ENCODE measurements around the gene SLC35F3. TPM values are rescaled to one million over a fixed set of nuclear protein-coding genes. Genes with fewer than 3 reads are reported as not detected.
A peak's percentile ranks its signal among the peaks of the same experiment; 100 is the strongest.

The SLC35F3 gene
- total and polyA plus RNA-seq, 4 donors = 0.01 to 0.37 (median 0.08) TPM; not detected in 1

DNA sequence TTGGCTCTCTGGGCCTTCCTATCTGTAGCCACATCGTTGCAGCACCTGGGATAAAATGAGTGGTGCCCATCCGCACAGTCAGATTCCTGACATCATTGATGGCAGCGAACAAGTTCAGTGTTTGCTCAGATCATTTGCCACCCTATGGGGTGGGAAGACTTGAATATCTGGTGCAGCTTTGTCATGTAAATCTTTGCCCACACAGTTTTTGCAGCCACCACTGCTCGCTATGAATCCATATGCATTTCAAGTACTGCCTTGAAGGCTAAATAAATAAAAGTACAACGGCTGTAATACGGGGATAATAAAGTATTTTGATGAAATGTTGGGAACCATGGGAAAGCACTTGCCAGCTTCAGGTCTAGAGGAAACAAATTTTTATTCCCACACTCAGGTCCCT, 412.5 kb downstream of the SLC35F3 start:
- no peaks in the 10 kb centered on the region for H3K27me3 ChIP-seq (ENCODE audit: control insufficient read depth in 4 of 4, insufficient read depth in 4 of 4, low read length in 3 of 4)
- DNase-seq (ENCODE audit: low spot score) = no peak
- H3K27ac ChIP-seq (ENCODE audit: low read depth in 1 of 2, low read length in 2 of 2) = no peak overlapping the region
- H3K9me3 ChIP-seq (ENCODE audit: control insufficient read depth in 4 of 4, low read length in 3 of 4) = no peaks in the 10 kb centered on the region
- H3K4me1 ChIP-seq (ENCODE audit: control insufficient read depth in 4 of 4, insufficient read depth in 4 of 4, low read length in 3 of 4) = peaks cover 2 to 22% (median 17%) of the 10 kb centered on the region in 4 donors
- H3K4me3 ChIP-seq (ENCODE audit: low read depth in 1 of 3, low read length in 3 of 3) = no peak overlapping the region
- TF ChIP-seq GABPA (IDR thresholded peaks at IDR 0.05 in 1 of 2, conservative IDR thresholded peaks at IDR 0.05 in 1 of 2) (no peak), SP1 (IDR thresholded peaks at IDR 0.05) (no peak), HNF4A (conservative IDR thresholded peaks at IDR 0.05) (no peak), JUND (IDR thresholded peaks at IDR 0.05) (no peak)
- TF ChIP-seq, protein P1, sequence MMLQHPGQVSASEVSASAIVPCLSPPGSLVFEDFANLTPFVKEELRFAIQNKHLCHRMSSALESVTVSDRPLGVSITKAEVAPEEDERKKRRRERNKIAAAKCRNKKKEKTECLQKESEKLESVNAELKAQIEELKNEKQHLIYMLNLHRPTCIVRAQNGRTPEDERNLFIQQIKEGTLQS (IDR thresholded peaks at IDR 0.05) = no peak
- TF ChIP-seq, protein P2, sequence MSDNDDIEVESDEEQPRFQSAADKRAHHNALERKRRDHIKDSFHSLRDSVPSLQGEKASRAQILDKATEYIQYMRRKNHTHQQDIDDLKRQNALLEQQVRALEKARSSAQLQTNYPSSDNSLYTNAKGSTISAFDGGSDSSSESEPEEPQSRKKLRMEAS (IDR thresholded peaks at IDR 0.05) = no peak
- WGBS = 86% methylated on average over 6 of the region's 6 CpGs
- H3K36me3 ChIP-seq (ENCODE audit: control insufficient read depth in 4 of 4, insufficient read depth in 3 of 4, low read depth in 1 of 4, low read length in 3 of 4) = no peaks in the 10 kb centered on the region
- no peak overlapping the region for H3K9ac ChIP-seq (ENCODE audit: low read depth in 1 of 2, low read length in 2 of 2)

DNA sequence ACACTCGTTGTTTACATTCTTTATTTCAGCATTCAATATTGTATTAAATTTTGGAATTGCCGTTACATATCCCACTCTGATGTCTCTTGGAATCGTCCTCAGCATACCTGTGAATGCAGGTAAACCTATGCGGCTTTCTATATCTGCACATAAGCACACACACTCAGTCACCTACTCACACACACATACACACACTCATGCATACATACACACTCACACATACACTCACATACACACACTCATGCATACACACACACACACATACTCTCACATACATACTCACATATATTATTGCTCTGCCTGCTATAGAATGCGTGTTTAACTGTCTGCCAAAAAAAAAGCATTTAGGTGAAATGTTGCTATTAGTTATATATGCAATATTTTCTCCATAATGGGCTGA, 415.6 kb downstream of the SLC35F3 start:
- Histone ChIP-seq H3K9me3 (ENCODE audit: control insufficient read depth in 4 of 4, low read length in 3 of 4) (no peaks in the 10 kb centered on the region), H3K4me3 (ENCODE audit: low read depth in 1 of 3, low read length in 3 of 3) (no peak overlapping the region), H3K9ac (ENCODE audit: low read depth in 1 of 2, low read length in 2 of 2) (no peak overlapping the region), H3K27ac (ENCODE audit: low read depth in 1 of 2, low read length in 2 of 2) (no peak overlapping the region), H3K27me3 (ENCODE audit: control insufficient read depth in 4 of 4, insufficient read depth in 4 of 4, low read length in 3 of 4) (no peaks in the 10 kb centered on the region), H3K4me1 (ENCODE audit: control insufficient read depth in 4 of 4, insufficient read depth in 4 of 4, low read length in 3 of 4) (peaks cover 0 to 16% (median 15%) of the 10 kb centered on the region in 4 donors), H3K36me3 (ENCODE audit: control insufficient read depth in 4 of 4, insufficient read depth in 3 of 4, low read depth in 1 of 4, low read length in 3 of 4) (no peaks in the 10 kb centered on the region)
- DNase-seq (ENCODE audit: low spot score) = no peak
- TF ChIP-seq, protein P1 (IDR thresholded peaks at IDR 0.05) = no peak
- TF ChIP-seq TAF1 (conservative IDR thresholded peaks at IDR 0.05) = no peak
- TF ChIP-seq GABPA (IDR thresholded peaks at IDR 0.05 in 1 of 2, conservative IDR thresholded peaks at IDR 0.05 in 1 of 2) = no peak
- no peak for TF ChIP-seq FOXA1 (IDR thresholded peaks at IDR 0.05)
- TF ChIP-seq, protein P3, sequence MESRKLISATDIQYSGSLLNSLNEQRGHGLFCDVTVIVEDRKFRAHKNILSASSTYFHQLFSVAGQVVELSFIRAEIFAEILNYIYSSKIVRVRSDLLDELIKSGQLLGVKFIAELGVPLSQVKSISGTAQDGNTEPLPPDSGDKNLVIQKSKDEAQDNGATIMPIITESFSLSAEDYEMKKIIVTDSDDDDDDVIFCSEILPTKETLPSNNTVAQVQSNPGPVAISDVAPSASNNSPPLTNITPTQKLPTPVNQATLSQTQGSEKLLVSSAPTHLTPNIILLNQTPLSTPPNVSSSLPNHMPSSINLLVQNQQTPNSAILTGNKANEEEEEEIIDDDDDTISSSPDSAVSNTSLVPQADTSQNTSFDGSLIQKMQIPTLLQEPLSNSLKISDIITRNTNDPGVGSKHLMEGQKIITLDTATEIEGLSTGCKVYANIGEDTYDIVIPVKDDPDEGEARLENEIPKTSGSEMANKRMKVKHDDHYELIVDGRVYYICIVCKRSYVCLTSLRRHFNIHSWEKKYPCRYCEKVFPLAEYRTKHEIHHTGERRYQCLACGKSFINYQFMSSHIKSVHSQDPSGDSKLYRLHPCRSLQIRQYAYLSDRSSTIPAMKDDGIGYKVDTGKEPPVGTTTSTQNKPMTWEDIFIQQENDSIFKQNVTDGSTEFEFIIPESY (IDR thresholded peaks at IDR 0.05) = no peak
- TF ChIP-seq HNF4A (conservative IDR thresholded peaks at IDR 0.05) = no peak
- no peak for TF ChIP-seq FOXA2 (IDR thresholded peaks at IDR 0.05)
- no peak for TF ChIP-seq HNF4G (IDR thresholded peaks at IDR 0.05)
- no peak for TF ChIP-seq SP1 (IDR thresholded peaks at IDR 0.05)
- no peak for TF ChIP-seq NR2F2 (IDR thresholded peaks at IDR 0.05)
- 78% methylated on average over 5 of the region's 5 CpGs for WGBS

DNA sequence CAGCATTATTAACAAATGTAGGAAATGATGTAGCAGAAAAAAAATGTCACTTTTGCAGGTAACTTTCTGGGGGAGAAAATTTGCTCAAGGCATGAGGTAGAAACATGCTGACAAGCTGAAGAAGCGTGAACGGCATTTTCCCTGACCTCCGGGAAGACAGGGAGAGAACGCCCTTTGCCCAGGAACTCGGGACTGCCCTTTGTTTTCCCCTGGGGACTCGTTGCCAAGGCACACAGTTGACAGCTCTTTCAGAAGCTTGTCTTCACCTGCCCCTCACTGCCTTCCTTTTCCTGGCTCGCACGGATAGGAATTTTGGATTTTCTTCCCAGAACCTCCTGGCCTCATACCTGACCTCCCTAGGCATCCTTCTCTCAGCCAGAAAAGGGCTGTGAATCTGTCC, 416.1 kb downstream of the SLC35F3 start:
- Histone ChIP-seq H3K4me3 (ENCODE audit: low read depth in 1 of 3, low read length in 3 of 3) (no peak overlapping the region), H3K27ac (ENCODE audit: low read depth in 1 of 2, low read length in 2 of 2) (no peak overlapping the region), H3K36me3 (ENCODE audit: control insufficient read depth in 4 of 4, insufficient read depth in 3 of 4, low read depth in 1 of 4, low read length in 3 of 4) (no peaks in the 10 kb centered on the region), H3K27me3 (ENCODE audit: control insufficient read depth in 4 of 4, insufficient read depth in 4 of 4, low read length in 3 of 4) (no peaks in the 10 kb centered on the region), H3K9me3 (ENCODE audit: control insufficient read depth in 4 of 4, low read length in 3 of 4) (no peaks in the 10 kb centered on the region), H3K9ac (ENCODE audit: low read depth in 1 of 2, low read length in 2 of 2) (no peak overlapping the region), H3K4me1 (ENCODE audit: control insufficient read depth in 4 of 4, insufficient read depth in 4 of 4, low read length in 3 of 4) (peaks cover 0 to 16% (median 14%) of the 10 kb centered on the region in 4 donors)
- DNase-seq (ENCODE audit: low spot score) = peak; percentile 48
- WGBS = 28% methylated on average over 8 of the region's 8 CpGs
- TF ChIP-seq GABPA (IDR thresholded peaks at IDR 0.05 in 1 of 2, conservative IDR thresholded peaks at IDR 0.05 in 1 of 2) = peak in 1 of 2 donors; percentile 22
- no peak for TF ChIP-seq FOXA2 (IDR thresholded peaks at IDR 0.05)
- TF ChIP-seq, protein P2 (IDR thresholded peaks at IDR 0.05) = no peak
- TF ChIP-seq EGR1 (IDR thresholded peaks at IDR 0.05; ENCODE audit: low read depth in 2 of 2) = no peak
- TF ChIP-seq RXRA (IDR thresholded peaks at IDR 0.05) = peak; percentile 40 to 66
- no peak for TF ChIP-seq YY1 (IDR thresholded peaks at IDR 0.05)
- peak in 1 of 2 donors; percentile 4 for TF ChIP-seq RAD21 (IDR thresholded peaks at IDR 0.05)
- TF ChIP-seq HNF4A (conservative IDR thresholded peaks at IDR 0.05) = peak; percentile 61 to 71
- TF ChIP-seq, protein P1 (IDR thresholded peaks at IDR 0.05) = no peak
- no peak for TF ChIP-seq NR2F2 (IDR thresholded peaks at IDR 0.05)
- TF ChIP-seq, protein P4, sequence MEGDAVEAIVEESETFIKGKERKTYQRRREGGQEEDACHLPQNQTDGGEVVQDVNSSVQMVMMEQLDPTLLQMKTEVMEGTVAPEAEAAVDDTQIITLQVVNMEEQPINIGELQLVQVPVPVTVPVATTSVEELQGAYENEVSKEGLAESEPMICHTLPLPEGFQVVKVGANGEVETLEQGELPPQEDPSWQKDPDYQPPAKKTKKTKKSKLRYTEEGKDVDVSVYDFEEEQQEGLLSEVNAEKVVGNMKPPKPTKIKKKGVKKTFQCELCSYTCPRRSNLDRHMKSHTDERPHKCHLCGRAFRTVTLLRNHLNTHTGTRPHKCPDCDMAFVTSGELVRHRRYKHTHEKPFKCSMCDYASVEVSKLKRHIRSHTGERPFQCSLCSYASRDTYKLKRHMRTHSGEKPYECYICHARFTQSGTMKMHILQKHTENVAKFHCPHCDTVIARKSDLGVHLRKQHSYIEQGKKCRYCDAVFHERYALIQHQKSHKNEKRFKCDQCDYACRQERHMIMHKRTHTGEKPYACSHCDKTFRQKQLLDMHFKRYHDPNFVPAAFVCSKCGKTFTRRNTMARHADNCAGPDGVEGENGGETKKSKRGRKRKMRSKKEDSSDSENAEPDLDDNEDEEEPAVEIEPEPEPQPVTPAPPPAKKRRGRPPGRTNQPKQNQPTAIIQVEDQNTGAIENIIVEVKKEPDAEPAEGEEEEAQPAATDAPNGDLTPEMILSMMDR (IDR thresholded peaks at IDR 0.05; ENCODE audit: low read depth, low read length, missing input control) = no peak
- TF ChIP-seq SP1 (IDR thresholded peaks at IDR 0.05) = peak; percentile 32
- TF ChIP-seq, protein P5, sequence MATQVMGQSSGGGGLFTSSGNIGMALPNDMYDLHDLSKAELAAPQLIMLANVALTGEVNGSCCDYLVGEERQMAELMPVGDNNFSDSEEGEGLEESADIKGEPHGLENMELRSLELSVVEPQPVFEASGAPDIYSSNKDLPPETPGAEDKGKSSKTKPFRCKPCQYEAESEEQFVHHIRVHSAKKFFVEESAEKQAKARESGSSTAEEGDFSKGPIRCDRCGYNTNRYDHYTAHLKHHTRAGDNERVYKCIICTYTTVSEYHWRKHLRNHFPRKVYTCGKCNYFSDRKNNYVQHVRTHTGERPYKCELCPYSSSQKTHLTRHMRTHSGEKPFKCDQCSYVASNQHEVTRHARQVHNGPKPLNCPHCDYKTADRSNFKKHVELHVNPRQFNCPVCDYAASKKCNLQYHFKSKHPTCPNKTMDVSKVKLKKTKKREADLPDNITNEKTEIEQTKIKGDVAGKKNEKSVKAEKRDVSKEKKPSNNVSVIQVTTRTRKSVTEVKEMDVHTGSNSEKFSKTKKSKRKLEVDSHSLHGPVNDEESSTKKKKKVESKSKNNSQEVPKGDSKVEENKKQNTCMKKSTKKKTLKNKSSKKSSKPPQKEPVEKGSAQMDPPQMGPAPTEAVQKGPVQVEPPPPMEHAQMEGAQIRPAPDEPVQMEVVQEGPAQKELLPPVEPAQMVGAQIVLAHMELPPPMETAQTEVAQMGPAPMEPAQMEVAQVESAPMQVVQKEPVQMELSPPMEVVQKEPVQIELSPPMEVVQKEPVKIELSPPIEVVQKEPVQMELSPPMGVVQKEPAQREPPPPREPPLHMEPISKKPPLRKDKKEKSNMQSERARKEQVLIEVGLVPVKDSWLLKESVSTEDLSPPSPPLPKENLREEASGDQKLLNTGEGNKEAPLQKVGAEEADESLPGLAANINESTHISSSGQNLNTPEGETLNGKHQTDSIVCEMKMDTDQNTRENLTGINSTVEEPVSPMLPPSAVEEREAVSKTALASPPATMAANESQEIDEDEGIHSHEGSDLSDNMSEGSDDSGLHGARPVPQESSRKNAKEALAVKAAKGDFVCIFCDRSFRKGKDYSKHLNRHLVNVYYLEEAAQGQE (IDR thresholded peaks at IDR 0.05) = no peak
- no peak for TF ChIP-seq TAF1 (conservative IDR thresholded peaks at IDR 0.05)
